Fibroblast of pulmonary artery (primary cell): ENCODE measurements around the gene ATP11C.
"Not testable (repeated sequence)": the region's sequence is repeated elsewhere in the genome, so short reads cannot be mapped to it uniquely, and the experiment has no call there.

Experiments used
- DNase-seq: peaks from one replicate; pipeline ENCODE4 v3.0.0-alpha.2; 2010; ENCODE audit warnings: low read depth
- H3K4me3 ChIP-seq: replicated peaks from 2 replicates; pipeline ENCODE4 v1.5.1; 2011; ENCODE audit warnings: low read depth, mild to moderate bottlenecking, control low read depth, low read length, moderate library complexity
- CTCF ChIP-seq: IDR thresholded peaks from 2 replicates; pipeline ENCODE4 v1.5.1; 2011; ENCODE audit warnings: mild to moderate bottlenecking, control low read depth, low read length, inconsistent platforms; ENCODE audit errors: missing control alignments

The ATP11C gene

GRCh38 chrX:139720136-139720535, 212.7 kb downstream of the ATP11C start:
- H3K4me3 ChIP-seq: no peak overlapping the region
- TF ChIP-seq CTCF: no peak
- DNase-seq: peak; percentile 16

- DNase-seq: no peak
- no peak within 1 kb of the TSS for H3K4me3 ChIP-seq
- TF ChIP-seq CTCF: no peak
Measured at GRCh38 chrX:139708067-139708466, 224.8 kb downstream of the ATP11C start, which contains the start of gene MCF2. MCF2 (minus strand) TSS chrX:139708167; CDS start chrX:139651744, 56,423 bp downstream.

GRCh38 chrX:139702658-139703057, 230.2 kb downstream of the ATP11C start:
- no peak overlapping the region for H3K4me3 ChIP-seq
- no peak for TF ChIP-seq CTCF
- no peak for DNase-seq

- TF ChIP-seq CTCF: no peak
- peak overlapping the region; percentile 3 for H3K4me3 ChIP-seq
- no peak for DNase-seq
Measured at GRCh38 chrX:139692908-139693307, 239.9 kb downstream of the ATP11C start.

- no peak for DNase-seq
- TF ChIP-seq CTCF: no peak
- H3K4me3 ChIP-seq: peak overlapping the region; percentile 19
Measured at GRCh38 chrX:139692506-139692849, 240.4 kb downstream of the ATP11C start.

GRCh38 chrX:139691843-139692505, 240.9 kb downstream of the ATP11C start:
- DNase-seq: no peak
- no peak for TF ChIP-seq CTCF
- peak overlapping the region; percentile 19 for H3K4me3 ChIP-seq

- DNase-seq: peak; percentile 2
- H3K4me3 ChIP-seq: peak overlapping the region; percentile 19
Measured at GRCh38 chrX:139691493-139691842, 241.4 kb downstream of the ATP11C start.

GRCh38 chrX:139685175-139685574, 247.7 kb downstream of the ATP11C start:
- not testable (repeated sequence) for H3K4me3 ChIP-seq, DNase-seq

More at GRCh38 chrX:139691493-139691842, 241.4 kb downstream of the ATP11C start:
- no peak for TF ChIP-seq CTCF
